HEK293T (cell line): Measurements from ENCODE around the gene DDN.

Experiments used
- ARNT ChIP-seq: fragments of 450-650 bp; IDR thresholded peaks from 2 replicates; pipeline ENCODE4 v1.6.1; 2017; ENCODE audit warnings: mild to moderate bottlenecking
- BHLHE40 ChIP-seq: fragments of 450-650 bp; IDR thresholded peaks from 2 replicates; pipeline ENCODE4 v1.6.1; 2016; ENCODE audit warnings: mild to moderate bottlenecking, moderate library complexity, borderline replicate concordance
- ELF4 ChIP-seq: fragments of 450-650 bp; IDR thresholded peaks from 2 replicates; pipeline ENCODE4 v1.6.1; 2017; ENCODE audit warnings: antibody characterized with exemption
- FOXA1 ChIP-seq: fragments of 450-650 bp; IDR thresholded peaks from 2 replicates; pipeline ENCODE4 v1.6.1; 2016; ENCODE audit warnings: mild to moderate bottlenecking
- FOXK2 ChIP-seq: fragments of 450-650 bp; IDR thresholded peaks from 2 replicates; pipeline ENCODE4 v1.6.1; 2016; ENCODE audit warnings: mild to moderate bottlenecking
- FOXM1 ChIP-seq: fragments of 450-650 bp; IDR thresholded peaks from 2 replicates; pipeline ENCODE4 v1.6.1; 2017; ENCODE audit warnings: mild to moderate bottlenecking, borderline replicate concordance
- L3MBTL2 ChIP-seq: fragments of 450-650 bp; conservative IDR thresholded peaks from 2 replicates; pipeline ENCODE4 v1.6.1; 2016; ENCODE audit warnings: mild to moderate bottlenecking
- PKNOX1 ChIP-seq: fragments of 450-650 bp; IDR thresholded peaks from 2 replicates; pipeline ENCODE4 v1.6.1; 2016
- SP1 ChIP-seq: fragments of 450-650 bp; IDR thresholded peaks from 2 replicates; pipeline ENCODE4 v1.6.1; 2017
- SUZ12 ChIP-seq: fragments of 450-650 bp; IDR thresholded peaks from 2 replicates; pipeline ENCODE4 v1.6.1; 2016; ENCODE audit warnings: mild to moderate bottlenecking
- TARDBP ChIP-seq: fragments of 450-650 bp; IDR thresholded peaks from 2 replicates; pipeline ENCODE4 v1.6.1; 2016
- ZNF384 ChIP-seq: fragments of 450-650 bp; IDR thresholded peaks from 2 replicates; pipeline ENCODE4 v1.6.1; 2016

DNA sequence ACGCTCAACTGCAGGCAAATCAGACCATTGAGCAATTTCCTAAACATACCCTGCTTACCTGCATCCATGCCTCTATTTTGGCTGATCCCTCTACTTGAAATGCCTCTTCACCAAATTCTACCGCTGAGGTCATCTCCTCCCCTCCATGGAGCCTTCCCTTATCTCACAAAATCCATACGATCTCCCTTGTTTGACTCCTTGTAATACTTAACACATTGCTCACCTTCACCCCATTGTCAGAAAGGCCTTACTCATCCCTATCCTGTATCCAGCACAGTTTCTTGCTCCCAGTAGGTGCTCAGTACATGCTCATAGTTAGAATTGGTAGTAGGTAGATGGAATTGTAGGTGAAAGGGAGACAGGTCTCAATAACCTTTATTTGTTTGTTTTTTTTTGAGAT, 5.4 kb downstream of the DDN start:
- no peak for TF ChIP-seq TARDBP
- TF ChIP-seq BHLHE40: no peak
- TF ChIP-seq FOXM1: no peak
- TF ChIP-seq ZNF384: no peak
- no peak for TF ChIP-seq PKNOX1
- no peak for TF ChIP-seq ELF4
- no peak for TF ChIP-seq FOXA1
- no peak for TF ChIP-seq ARNT
- TF ChIP-seq L3MBTL2: no peak
- no peak for TF ChIP-seq FOXK2
- no peak for TF ChIP-seq SUZ12
- no peak for TF ChIP-seq SP1
